Peyer's patch (tissue), 4 donors: Measurements from ENCODE around the gene PLCB2. TPM values are rescaled to one million over a fixed set of nuclear protein-coding genes. Genes with fewer than 3 reads are reported as not detected.

Experiments used
- DNase-seq, 3 donors: peaks; one replicate each; pipeline ENCODE4 v3.0.0-alpha.2; 2017 to 2019
- H3K27ac ChIP-seq, 4 donors: fragments of 200-600 bp; sonication (generic); one replicate each; pipeline ENCODE4 v1.5.1; 2016 to 2019
- H3K27me3 ChIP-seq, 2 donors: fragments of 200-600 bp; sonication (generic); one replicate each; pipeline ENCODE4 v1.5.1; 2019
- H3K36me3 ChIP-seq, 3 donors: fragments of 200-600 bp; sonication (generic); one replicate each; pipeline ENCODE4 v1.5.1; 2016 to 2019
- H3K4me1 ChIP-seq, 4 donors: fragments of 200-600 bp; sonication (generic); one replicate each; pipeline ENCODE4 v1.5.1; 2016 to 2019
- H3K4me3 ChIP-seq, 4 donors: fragments of 200-600 bp; sonication (generic); 1 replicate in 3 of 4; 2 replicates in 1 of 4; pipeline ENCODE4 v1.5.1; 2016 to 2019; ENCODE audit warnings: mild to moderate bottlenecking in 1 of 4
- H3K9me3 ChIP-seq, 4 donors: fragments of 200-600 bp; sonication (generic); one replicate each; pipeline ENCODE4 v1.5.1; 2016 to 2019; ENCODE audit warnings: mild to moderate bottlenecking in 1 of 4
- POLR2A ChIP-seq, 2 donors: fragments of 450-650 bp; IDR thresholded peaks; one replicate each; pipeline ENCODE4 v1.5.1; 2017; ENCODE audit warnings: antibody characterized with exemption in 2 of 2, mild to moderate bottlenecking in 2 of 2, moderate library complexity in 2 of 2
- total RNA-seq, 4 donors: library from RNA; depleted of rRNA; stranded (reverse); fragments of >200 nt; gene quantifications; one replicate each; pipeline ENCODE4 v1.1.0, GENCODE V29; 2016
- TF ChIP-seq, protein P1 (sequence below), 6 experiments: fragments of 450-650 bp in 4 of 6; fragments of 200-600 bp in 2 of 6; sonication (generic) in 1 of 6; IDR thresholded peaks; one replicate each; pipeline ENCODE4 v1.5.1; 2017 to 2019; ENCODE audit warnings: antibody characterized with exemption in 6 of 6, mild to moderate bottlenecking in 3 of 6, moderate library complexity in 1 of 6

PLCB2 gene
- total RNA-seq, 4 donors from 2014 or later: 12.3 to 101 (median 15.7) TPM

DNA sequence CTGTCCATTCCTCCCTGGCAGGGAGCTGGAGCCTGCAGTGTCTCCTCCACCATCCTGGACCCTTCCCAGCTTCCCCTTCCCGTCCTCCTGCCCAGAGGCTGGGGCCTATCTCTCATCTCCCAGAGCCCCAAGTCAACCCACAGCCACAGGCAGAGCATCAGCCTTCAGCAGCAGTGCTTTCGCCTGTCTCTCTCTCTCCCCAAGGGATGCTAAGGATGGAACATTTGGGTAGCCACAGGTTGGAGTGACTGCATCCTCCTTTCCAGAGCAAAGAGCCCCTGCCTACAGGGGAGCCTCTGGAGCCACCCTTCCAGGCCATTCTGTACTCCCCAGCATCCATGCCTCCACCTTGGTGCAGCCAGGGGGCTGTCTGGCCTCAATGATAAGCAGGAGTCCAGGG, 4.2 kb downstream of the PLCB2 start:
- Histone ChIP-seq H3K9me3 (peaks cover 0 to 3% (median 0%) of the 10 kb centered on the region in 4 donors), H3K4me3 (no peak overlapping the region), H3K27ac (no peak overlapping the region), H3K36me3 (no peaks in the 10 kb centered on the region), H3K4me1 (peaks cover 0 to 6% (median 2%) of the 10 kb centered on the region in 4 donors), H3K27me3 (no peaks in the 10 kb centered on the region)
- no peak for TF ChIP-seq POLR2A (IDR thresholded peaks at IDR 0.05)
- DNase-seq: no peak

DNA sequence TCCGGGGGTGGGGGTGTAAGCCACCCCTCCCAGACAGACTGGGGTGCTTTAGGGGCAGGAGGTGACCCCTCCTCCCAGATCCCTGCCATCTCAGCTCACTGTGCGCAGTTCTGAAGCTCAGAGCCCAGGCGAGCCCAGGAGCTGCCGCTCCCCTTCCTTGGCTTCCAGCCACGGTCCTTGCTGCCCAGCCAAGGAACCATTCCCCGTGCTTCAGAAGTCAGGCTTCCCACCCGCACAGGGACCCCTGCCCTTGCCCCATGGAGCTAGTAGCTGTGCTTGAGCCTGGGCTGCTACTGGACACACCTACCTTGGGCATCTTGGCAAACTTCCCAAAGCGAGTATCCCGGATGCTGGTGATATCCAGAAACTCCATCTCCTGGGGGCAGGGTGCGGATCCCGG, 4.8 kb downstream of the PLCB2 start:
- no peaks in the 10 kb centered on the region for H3K36me3 ChIP-seq
- DNase-seq: peak in 1 of 3 donors; percentile 30
- H3K4me1 ChIP-seq: peaks cover 0 to 6% (median 0%) of the 10 kb centered on the region in 4 donors
- no peak overlapping the region for H3K27ac ChIP-seq
- TF ChIP-seq POLR2A (IDR thresholded peaks at IDR 0.05): no peak
- TF ChIP-seq, protein P1, sequence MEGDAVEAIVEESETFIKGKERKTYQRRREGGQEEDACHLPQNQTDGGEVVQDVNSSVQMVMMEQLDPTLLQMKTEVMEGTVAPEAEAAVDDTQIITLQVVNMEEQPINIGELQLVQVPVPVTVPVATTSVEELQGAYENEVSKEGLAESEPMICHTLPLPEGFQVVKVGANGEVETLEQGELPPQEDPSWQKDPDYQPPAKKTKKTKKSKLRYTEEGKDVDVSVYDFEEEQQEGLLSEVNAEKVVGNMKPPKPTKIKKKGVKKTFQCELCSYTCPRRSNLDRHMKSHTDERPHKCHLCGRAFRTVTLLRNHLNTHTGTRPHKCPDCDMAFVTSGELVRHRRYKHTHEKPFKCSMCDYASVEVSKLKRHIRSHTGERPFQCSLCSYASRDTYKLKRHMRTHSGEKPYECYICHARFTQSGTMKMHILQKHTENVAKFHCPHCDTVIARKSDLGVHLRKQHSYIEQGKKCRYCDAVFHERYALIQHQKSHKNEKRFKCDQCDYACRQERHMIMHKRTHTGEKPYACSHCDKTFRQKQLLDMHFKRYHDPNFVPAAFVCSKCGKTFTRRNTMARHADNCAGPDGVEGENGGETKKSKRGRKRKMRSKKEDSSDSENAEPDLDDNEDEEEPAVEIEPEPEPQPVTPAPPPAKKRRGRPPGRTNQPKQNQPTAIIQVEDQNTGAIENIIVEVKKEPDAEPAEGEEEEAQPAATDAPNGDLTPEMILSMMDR (IDR thresholded peaks at IDR 0.05): no peak
- peaks cover 0 to 3% (median 0%) of the 10 kb centered on the region in 4 donors for H3K9me3 ChIP-seq
- no peak overlapping the region for H3K4me3 ChIP-seq
- H3K27me3 ChIP-seq: no peaks in the 10 kb centered on the region

DNA sequence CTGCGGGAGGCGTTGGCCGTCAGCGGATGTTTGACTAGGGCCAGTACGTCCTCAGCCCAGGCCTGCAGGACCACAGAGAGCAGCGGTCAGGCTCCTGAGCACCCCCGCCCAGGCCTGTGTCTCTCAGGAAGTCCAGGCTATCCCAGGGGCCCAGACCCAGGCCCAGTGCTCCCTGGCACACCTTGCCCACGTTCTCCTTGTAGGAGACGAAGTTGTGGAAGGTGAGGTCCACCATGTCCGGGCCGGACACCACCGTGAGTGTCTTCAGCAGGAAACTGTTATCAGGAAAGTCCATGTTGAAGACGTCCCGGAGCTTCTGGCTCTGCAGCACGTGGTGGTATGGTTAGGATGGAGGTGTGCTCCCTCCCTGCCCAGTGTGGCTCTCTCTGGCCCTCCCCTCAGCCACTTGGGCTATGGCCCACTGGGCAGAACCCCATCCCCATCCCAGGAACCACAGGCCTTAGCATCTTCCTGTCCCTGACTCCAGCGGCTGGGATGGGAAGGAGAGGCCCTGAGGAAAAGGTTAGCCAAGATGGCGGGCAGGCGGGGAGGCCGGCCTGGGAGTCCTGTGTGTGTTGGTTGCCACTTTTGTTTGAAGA, 5.3 kb downstream of the PLCB2 start:
- Histone ChIP-seq H3K4me1 (peaks cover 0 to 2% (median 0%) of the 10 kb centered on the region in 4 donors), H3K4me3 (no peak overlapping the region), H3K27me3 (no peaks in the 10 kb centered on the region), H3K9me3 (peaks cover 0 to 3% (median 0%) of the 10 kb centered on the region in 4 donors), H3K36me3 (no peaks in the 10 kb centered on the region), H3K27ac (no peak overlapping the region)
- TF ChIP-seq POLR2A (IDR thresholded peaks at IDR 0.05): no peak
- TF ChIP-seq, protein P1 (IDR thresholded peaks at IDR 0.05): no peak
- DNase-seq: peak in 1 of 3 donors; percentile 30

DNA sequence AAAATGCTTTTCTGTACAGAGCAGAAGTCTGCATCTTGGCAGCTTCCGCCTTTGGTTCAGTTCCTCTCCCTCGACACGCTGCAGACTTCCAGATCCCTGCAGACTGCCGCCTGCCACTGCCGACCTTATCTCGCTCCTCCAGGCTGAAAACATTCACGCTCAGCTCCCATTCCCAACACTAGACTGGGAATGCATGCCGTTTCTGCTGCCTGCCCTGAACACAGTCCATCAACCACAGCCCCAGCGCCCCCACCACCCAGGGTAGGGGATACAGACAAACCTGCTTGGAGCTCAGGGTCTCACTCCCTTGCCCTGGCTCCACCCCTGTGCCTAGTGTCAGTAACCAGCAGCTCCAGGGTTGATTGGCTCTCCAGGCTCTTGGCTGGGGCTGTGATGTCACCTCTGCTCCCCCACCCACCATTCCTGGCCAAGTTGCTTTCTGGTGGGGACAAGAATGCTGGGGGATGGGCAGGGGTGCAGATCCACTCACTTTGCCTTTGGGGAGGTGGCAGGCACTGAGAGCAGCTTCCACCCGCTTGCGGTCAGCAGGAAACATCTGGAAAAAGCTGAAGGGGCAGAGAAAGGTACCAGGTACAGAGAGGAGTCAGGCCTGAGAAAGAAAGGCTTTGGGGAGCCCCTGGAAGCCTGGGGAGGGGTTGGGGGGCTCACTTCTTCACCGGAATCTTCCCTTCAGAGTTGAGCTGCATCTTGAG, 6.1 kb downstream of the PLCB2 start:
- no peaks in the 10 kb centered on the region for H3K36me3 ChIP-seq
- no peak for TF ChIP-seq POLR2A (IDR thresholded peaks at IDR 0.05)
- TF ChIP-seq, protein P1 (IDR thresholded peaks at IDR 0.05): no peak
- H3K27ac ChIP-seq: no peak overlapping the region
- peaks cover 0 to 3% (median 0%) of the 10 kb centered on the region in 4 donors for H3K9me3 ChIP-seq
- no peak overlapping the region for H3K4me3 ChIP-seq
- no peaks in the 10 kb centered on the region for H3K27me3 ChIP-seq
- DNase-seq: peak in 1 of 3 donors; percentile 33
- no peaks in the 10 kb centered on the region for H3K4me1 ChIP-seq

DNA sequence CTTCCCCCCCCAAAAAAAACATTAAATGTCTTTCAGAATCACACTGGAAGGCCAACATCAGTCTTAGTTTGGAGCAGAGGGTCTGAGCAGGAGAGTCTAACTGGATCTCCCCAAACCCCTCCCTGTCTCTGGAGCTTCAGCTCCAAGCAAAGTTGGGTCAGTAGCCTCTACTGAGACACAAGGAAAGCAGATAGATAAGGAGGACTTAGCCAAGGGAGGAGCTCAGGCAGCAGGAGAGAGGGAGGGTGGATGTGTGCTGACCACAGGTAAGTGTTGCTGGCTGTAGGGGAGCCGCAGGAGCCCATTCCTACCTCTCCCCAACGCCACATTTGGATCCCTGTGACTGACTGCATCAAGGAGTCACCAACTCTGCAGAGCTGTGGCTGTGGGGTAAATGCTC, 7.0 kb downstream of the PLCB2 start:
- H3K4me1 ChIP-seq: no peaks in the 10 kb centered on the region
- H3K27me3 ChIP-seq: no peaks in the 10 kb centered on the region
- H3K4me3 ChIP-seq: no peak overlapping the region
- H3K27ac ChIP-seq: no peak overlapping the region
- no peak for TF ChIP-seq POLR2A (IDR thresholded peaks at IDR 0.05)
- no peaks in the 10 kb centered on the region for H3K36me3 ChIP-seq
- DNase-seq: no peak
- peaks cover 0 to 3% (median 0%) of the 10 kb centered on the region in 4 donors for H3K9me3 ChIP-seq

DNA sequence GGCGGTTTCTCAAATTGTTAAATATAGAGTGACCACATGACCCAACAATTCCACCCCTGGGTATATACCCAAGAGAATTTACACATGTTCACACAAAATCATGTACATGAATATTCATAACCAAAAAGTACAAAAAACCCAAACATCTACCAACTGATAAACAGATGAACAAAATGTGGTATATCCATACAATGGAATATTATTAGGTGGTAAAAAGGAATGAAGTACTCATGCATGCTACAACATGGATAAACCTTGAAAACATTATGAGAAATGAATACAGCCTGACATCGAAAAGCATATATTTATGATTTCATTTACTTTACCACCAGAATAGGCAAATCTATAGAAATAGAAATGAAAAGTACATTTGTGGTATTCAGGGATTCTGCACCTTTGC, 7.4 kb downstream of the PLCB2 start:
- H3K4me1 ChIP-seq: no peaks in the 10 kb centered on the region
- no peak for DNase-seq
- no peaks in the 10 kb centered on the region for H3K36me3 ChIP-seq
- no peak overlapping the region for H3K4me3 ChIP-seq
- no peaks in the 10 kb centered on the region for H3K27me3 ChIP-seq
- peaks cover 0 to 3% (median 0%) of the 10 kb centered on the region in 4 donors for H3K9me3 ChIP-seq
- no peak overlapping the region for H3K27ac ChIP-seq
- TF ChIP-seq, protein P1 (IDR thresholded peaks at IDR 0.05): no peak
- TF ChIP-seq POLR2A (IDR thresholded peaks at IDR 0.05): no peak
